BLaER1 treated with 17β-estradiol and CSF1 and Interleukin-3, amounts not matched to agents 10 nM and 100 nM (cell line): ENCODE results near the gene TBPL1.
"Not testable (repeated sequence)": the region's sequence is repeated elsewhere in the genome, so short reads cannot be mapped to it uniquely, and the experiment has no call there.

ENCODE experiments used
- H3K27ac ChIP-seq, 11 experiments: shearing (Covaris generic); formaldehyde crosslinking; 2 replicates each; pipeline ENCODE4 v1.8.1; 2022
- H3K27me3 ChIP-seq, 11 experiments: shearing (Covaris generic); formaldehyde crosslinking; 2 replicates each; pipeline ENCODE4 v1.8.1; 2022
- H3K36me3 ChIP-seq, 11 experiments: shearing (Covaris generic); formaldehyde crosslinking; 2 replicates each; pipeline ENCODE4 v1.8.1; 2022
- H3K4me1 ChIP-seq, 10 experiments: shearing (Covaris generic); formaldehyde crosslinking; 2 replicates each; pipeline ENCODE4 v1.8.1; 2022
- H3K4me2 ChIP-seq, 11 experiments: shearing (Covaris generic); formaldehyde crosslinking; 2 replicates each; pipeline ENCODE4 v1.8.1; 2022
- H3K4me3 ChIP-seq, 10 experiments: shearing (Covaris generic); formaldehyde crosslinking; 2 replicates each; pipeline ENCODE4 v1.8.1; 2022
- H3K9ac ChIP-seq, 11 experiments: shearing (Covaris generic); formaldehyde crosslinking; 2 replicates each; pipeline ENCODE4 v1.8.1; 2022
- H3K9me3 ChIP-seq, 11 experiments: shearing (Covaris generic); formaldehyde crosslinking; replicated peaks in 1 of 11; 2 replicates each; pipeline ENCODE4 v1.8.1; 2022
- H4K20me1 ChIP-seq, 11 experiments: shearing (Covaris generic); formaldehyde crosslinking; 2 replicates each; pipeline ENCODE4 v1.8.1; 2022
- Cebpa-rat ChIP-seq, 11 experiments: shearing (Covaris generic); IDR thresholded peaks; 2 replicates each; pipeline ENCODE4 v1.8.1; 2022

The TBPL1 gene

DNA sequence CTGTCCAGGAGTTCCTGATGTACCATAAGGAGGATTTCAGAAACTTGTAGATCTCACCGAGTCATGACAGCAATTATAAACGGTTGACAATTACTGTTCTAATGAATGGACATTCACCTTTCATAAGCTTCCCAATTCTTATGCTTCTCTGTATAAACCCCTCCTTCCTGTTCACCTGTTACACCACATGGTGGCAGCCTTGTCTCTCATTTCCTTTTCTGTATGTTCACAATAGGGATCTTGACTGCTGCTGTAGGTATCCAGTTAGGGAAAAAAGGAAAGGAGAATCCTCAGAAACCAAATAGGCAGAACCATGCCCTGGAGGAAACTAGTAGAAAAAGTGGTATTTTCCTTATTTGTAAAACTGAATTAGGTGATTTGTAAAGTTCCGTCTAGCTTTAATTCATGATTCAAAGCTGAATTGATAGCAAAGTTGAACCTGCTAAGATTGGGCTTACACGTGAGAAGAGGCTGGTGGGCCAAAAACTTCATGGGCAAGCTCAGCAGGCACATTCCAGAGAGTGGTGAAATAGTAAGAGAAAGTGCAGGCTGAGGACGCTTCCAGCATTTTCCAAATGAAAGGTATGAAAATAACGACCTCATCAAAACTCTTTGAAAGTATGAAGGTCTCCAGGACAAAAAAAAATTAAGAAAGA lies 29.0 kb upstream of the TBPL1 start:
- Histone ChIP-seq H3K4me3 (no peak overlapping the region), H4K20me1 (no peaks in the 10 kb centered on the region), H3K9ac (no peak overlapping the region), H3K4me2 (no peak overlapping the region), H3K27ac (no peak overlapping the region), H3K4me1 (peaks cover 1 to 6% (median 3%) of the 10 kb centered on the region in 10 experiments; a peak in 19 of 20 replicates), H3K27me3 (no peaks in the 10 kb centered on the region), H3K36me3 (no peaks in the 10 kb centered on the region), H3K9me3 (no peaks in the 10 kb centered on the region)
- no peak for TF ChIP-seq Cebpa-rat (IDR thresholded peaks at IDR 0.05)

DNA sequence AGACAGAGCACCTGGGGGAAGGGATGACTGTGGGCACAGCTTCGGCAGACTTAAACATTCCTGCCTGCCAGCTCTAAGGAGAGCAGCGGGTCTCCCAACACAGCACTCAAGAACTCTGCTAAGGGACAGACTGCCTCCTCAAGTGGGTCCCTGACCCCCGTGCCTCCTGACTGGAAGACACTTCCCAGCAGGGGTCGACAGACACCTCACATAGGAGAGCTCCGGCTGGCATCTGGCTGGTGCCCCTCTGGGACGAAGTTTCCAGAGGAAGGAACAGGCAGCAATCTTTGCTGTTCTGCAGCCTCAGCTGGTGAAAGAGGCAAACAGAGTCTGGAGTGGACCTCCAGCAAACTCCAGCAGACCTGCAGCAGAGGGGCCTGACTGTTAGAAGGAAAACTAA lies 21.8 kb upstream of the TBPL1 start:
- H3K4me3 ChIP-seq, H3K4me1 ChIP-seq, H3K36me3 ChIP-seq, H4K20me1 ChIP-seq, H3K27me3 ChIP-seq, H3K4me2 ChIP-seq, H3K9ac ChIP-seq, H3K27ac ChIP-seq: not testable (repeated sequence)
- peaks cover 2 to 32% (median 15%) of the 10 kb centered on the region in 11 experiments; a peak in 15 of 22 replicates for H3K9me3 ChIP-seq

DNA sequence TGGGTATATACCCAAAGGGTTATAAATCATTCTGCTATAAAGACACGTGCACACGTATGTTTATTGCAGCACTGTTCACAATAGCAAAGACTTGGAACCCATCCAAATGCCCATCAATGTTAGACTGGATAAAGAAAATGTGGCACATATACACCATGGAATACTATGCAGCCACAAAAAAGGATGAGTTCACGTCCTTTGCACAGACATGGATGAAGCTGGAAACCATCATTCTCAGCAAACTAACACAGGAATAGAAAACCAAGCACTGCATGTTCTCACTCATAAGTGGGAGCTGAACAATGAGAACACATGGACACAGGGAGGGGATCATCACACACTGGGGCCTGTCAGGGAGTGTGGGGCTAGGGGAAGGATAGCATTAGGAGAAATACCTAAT lies 16.7 kb upstream of the TBPL1 start:
- H3K4me3 ChIP-seq, H3K4me2 ChIP-seq, H3K4me1 ChIP-seq, H3K27ac ChIP-seq, H3K36me3 ChIP-seq, H4K20me1 ChIP-seq, H3K27me3 ChIP-seq, H3K9ac ChIP-seq: not testable (repeated sequence)
- H3K9me3 ChIP-seq = peaks cover 6 to 35% (median 18%) of the 10 kb centered on the region in 11 experiments; a peak in 16 of 22 replicates

DNA sequence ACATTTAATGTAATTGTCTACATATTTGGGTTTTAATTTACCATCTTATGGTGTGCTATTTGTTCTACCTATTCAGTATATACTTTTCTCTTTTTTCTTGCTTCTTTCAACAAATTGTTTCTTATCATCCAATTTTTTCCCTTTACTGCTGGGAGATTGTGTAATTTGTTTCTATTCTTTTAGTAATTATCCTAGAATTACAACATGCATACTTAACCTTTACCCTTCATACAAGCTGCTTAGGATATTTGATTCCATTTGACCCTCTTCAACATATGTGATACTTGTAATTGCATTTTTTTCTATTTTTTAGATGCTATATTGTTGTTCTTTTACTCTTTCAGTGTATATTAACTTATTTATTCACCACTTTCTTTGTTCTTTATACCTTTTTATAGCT lies 15.1 kb upstream of the TBPL1 start:
- no peak overlapping the region for H3K27ac ChIP-seq
- H3K9ac ChIP-seq = no peak overlapping the region
- no peak overlapping the region for H3K4me2 ChIP-seq
- H3K4me1 ChIP-seq = peaks cover 0 to 3% (median 0%) of the 10 kb centered on the region in 10 experiments; a peak in 1 of 20 replicates
- no peaks in the 10 kb centered on the region for H3K27me3 ChIP-seq
- no peaks in the 10 kb centered on the region for H4K20me1 ChIP-seq
- H3K4me3 ChIP-seq = no peak overlapping the region
- H3K9me3 ChIP-seq = peaks cover 6 to 31% (median 17%) of the 10 kb centered on the region in 11 experiments; a peak in 16 of 22 replicates
- H3K36me3 ChIP-seq = no peaks in the 10 kb centered on the region
- no peak for TF ChIP-seq Cebpa-rat (IDR thresholded peaks at IDR 0.05)

DNA sequence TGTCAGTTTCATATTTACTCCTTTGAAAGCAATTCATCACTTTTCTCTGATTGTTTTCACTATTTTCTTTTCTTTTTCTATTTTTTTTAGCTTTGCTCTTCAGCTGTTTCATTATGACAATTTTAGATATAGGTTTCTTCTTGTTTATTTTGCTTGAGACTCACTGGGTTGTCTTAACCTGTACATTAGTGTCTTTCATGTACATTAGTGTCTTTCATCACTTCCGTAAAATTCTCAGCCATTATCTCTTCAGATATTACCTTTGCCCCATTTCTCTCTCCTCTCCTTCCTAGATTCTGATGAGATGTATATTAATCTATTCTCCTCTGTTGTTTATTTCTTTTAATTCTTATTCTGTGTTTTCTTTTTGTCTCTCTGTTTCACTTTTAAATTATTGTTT lies 14.5 kb upstream of the TBPL1 start:
- Histone ChIP-seq H3K4me1 (peaks cover 0 to 3% (median 0%) of the 10 kb centered on the region in 10 experiments; a peak in 1 of 20 replicates), H3K27ac (no peak overlapping the region), H3K4me2 (no peak overlapping the region), H3K27me3 (no peaks in the 10 kb centered on the region), H3K4me3 (no peak overlapping the region), H3K9ac (no peak overlapping the region), H3K9me3 (peaks cover 6 to 25% (median 12%) of the 10 kb centered on the region in 11 experiments; a peak in 16 of 22 replicates), H3K36me3 (no peaks in the 10 kb centered on the region), H4K20me1 (no peaks in the 10 kb centered on the region)
- no peak for TF ChIP-seq Cebpa-rat (IDR thresholded peaks at IDR 0.05)

DNA sequence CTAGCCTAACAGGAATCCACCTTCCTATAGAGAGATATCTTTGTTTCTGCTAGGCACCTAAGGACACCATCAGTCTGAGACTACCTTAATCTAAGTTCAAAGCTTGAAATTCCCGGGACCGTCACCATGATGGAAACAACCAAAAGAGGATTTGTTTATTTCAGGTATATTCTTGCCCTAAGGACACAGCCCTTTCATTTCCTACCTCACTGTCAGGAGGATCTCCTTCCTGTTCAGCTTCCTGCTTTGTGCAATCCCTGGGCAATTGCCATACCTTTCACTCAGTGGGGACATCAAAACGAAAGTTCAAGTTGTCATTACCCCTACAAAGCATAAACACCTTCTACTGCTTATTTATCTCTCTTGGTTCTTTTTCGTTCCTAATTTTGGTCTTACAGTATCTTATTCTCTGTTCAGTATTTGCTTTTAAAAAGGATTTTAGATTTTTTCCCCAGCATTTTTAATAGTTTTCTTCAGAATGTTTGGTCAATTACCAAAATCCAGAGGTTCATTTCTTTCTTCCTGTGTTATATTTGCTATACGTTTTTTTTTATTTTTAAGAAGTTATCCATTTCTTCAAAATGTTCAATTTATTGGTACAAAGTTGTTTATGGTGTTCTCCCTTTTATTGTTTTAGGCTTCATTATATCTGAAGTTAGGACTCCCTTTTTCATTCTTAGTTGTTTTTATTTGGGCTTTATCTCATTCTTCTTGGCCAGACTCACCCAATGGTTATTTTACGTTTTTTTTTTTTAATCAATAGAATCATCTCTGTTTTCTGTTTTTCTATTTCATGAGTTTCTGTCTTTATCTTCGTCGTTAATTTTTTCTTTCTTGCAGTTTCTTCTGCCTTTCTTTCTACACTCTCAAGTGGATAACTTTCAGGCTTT lies 13.0 kb upstream of the TBPL1 start:
- Histone ChIP-seq H3K27me3 (no peaks in the 10 kb centered on the region), H3K9me3 (peaks cover 0 to 13% (median 6%) of the 10 kb centered on the region in 11 experiments; a peak in 12 of 22 replicates), H3K4me2 (no peak overlapping the region), H4K20me1 (no peaks in the 10 kb centered on the region), H3K27ac (no peak overlapping the region), H3K4me1 (peaks cover 0 to 3% (median 0%) of the 10 kb centered on the region in 10 experiments; a peak in 1 of 20 replicates), H3K9ac (no peak overlapping the region), H3K36me3 (no peaks in the 10 kb centered on the region), H3K4me3 (no peak overlapping the region)
- TF ChIP-seq Cebpa-rat (IDR thresholded peaks at IDR 0.05) = no peak

DNA sequence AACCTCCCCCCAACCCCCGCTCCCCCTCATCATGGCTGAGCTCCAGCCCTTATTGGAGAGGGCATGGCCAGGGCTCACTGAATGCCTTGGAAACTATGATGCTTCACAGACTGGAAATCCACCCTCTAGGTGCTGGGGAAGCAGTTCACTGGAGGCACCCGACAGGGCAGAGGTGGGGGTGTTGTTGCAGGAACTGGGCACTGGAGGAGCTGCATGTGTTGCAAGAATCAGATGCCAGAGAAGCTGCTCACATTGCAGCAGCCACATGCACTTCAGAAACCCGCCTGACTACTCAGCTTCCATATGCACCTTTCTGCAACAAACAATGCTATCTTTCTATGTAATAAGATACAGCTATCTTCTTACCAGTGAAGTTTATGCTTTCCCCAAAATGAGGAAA lies 7.9 kb upstream of the TBPL1 start:
- Histone ChIP-seq H3K9ac (no peak overlapping the region), H3K36me3 (no peaks in the 10 kb centered on the region), H3K27me3 (no peaks in the 10 kb centered on the region), H3K9me3 (no peaks in the 10 kb centered on the region), H3K27ac (no peak overlapping the region), H3K4me3 (no peak overlapping the region), H3K4me1 (no peaks in the 10 kb centered on the region), H4K20me1 (no peaks in the 10 kb centered on the region), H3K4me2 (no peak overlapping the region)
- TF ChIP-seq Cebpa-rat (IDR thresholded peaks at IDR 0.05) = no peak

DNA sequence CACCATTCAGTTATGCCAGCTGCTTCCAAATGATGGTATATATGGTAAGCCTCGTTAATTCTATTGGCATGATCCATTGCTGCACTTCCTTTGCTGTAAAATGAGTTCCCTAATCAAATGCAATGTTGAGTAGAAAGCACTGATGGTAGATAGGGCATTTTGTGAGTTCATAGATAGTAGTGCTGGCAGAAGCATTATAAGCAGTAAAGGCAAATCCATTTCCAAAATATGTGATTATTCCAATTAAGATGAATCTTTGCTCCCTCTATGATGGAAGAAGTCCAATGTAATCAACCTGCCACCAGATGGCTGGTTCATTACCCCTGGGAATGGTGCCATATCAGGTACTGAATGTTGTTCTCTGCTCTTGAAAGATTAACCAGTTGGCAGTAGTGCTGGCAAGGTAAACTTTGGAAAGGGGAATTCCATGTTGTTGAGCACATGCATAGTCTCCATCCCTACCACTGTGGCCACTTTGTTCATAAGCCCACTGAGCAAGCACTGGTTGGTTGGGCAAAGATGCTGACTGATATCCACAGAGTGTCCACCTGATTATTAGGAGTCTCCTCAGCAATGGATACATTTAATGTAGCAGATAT lies 5.6 kb upstream of the TBPL1 start:
- no peak overlapping the region for H3K4me2 ChIP-seq
- H3K4me3 ChIP-seq = no peak overlapping the region

DNA sequence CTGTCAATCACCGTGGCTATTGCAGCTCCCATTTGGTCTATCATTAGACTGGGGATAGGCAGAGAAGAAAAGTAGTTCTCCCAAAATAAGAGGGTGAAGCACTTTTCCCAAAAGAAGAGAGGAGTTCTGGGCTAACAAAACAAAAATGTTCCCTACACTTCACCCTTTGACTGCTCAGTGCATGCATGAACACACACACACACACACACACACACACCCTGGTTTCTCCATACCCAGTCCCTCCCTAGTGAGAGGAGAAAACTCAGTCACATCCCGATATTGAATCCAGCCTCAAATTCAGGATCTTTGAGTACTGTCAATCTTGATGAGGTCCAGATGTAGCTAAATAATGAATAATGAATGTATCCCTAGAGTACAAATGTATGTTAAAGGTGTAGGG lies 4.6 kb upstream of the TBPL1 start:
- no peak overlapping the region for H3K4me3 ChIP-seq
- no peaks in the 10 kb centered on the region for H3K27me3 ChIP-seq
- no peaks in the 10 kb centered on the region for H3K9me3 ChIP-seq
- no peak for TF ChIP-seq Cebpa-rat (IDR thresholded peaks at IDR 0.05)
- no peak overlapping the region for H3K4me2 ChIP-seq
- H3K36me3 ChIP-seq = no peaks in the 10 kb centered on the region
- H4K20me1 ChIP-seq = peaks cover 0 to 1% (median 0%) of the 10 kb centered on the region in 11 experiments; a peak in 2 of 22 replicates
- H3K9ac ChIP-seq = no peak overlapping the region
- no peak overlapping the region for H3K27ac ChIP-seq
- H3K4me1 ChIP-seq = peaks cover 8 to 11% (median 9%) of the 10 kb centered on the region in 10 experiments; a peak in 19 of 20 replicates

More for the DNA sequence above, 5.6 kb upstream of the TBPL1 start:
- H3K36me3 ChIP-seq = no peaks in the 10 kb centered on the region
- H3K27ac ChIP-seq = no peak overlapping the region
- H3K9ac ChIP-seq = no peak overlapping the region
- no peaks in the 10 kb centered on the region for H3K27me3 ChIP-seq
- H3K4me1 ChIP-seq = peaks cover 8 to 11% (median 9%) of the 10 kb centered on the region in 10 experiments; a peak in 19 of 20 replicates
- H4K20me1 ChIP-seq = no peaks in the 10 kb centered on the region
- H3K9me3 ChIP-seq = no peaks in the 10 kb centered on the region
- TF ChIP-seq Cebpa-rat (IDR thresholded peaks at IDR 0.05) = no peak
